ENCODE measurements around the gene PDPK1.
"Not testable (repeated sequence)": the region's sequence is repeated elsewhere in the genome, so short reads cannot be mapped to it uniquely, and the experiment has no call there.

DNA sequence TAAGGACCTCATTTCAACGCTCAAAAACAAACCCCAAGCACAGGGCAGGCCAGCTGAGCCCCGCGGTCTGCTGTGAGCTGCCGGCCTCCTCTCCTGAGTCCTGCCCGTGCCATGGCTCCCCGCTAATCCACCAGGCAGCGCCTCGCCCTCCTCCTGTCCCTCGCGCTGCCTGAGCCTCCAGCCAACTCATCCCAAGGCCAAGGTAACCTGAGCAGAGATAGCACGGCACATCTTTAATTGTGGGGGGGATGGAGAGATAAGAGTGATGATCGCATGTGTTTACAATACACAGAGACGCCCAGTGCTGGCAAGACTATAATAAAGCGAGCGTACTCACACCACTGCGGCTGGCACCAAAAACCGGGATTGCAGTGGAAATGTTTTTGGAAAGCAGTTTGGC lies 104.7 kb downstream of the PDPK1 start:
- not testable (repeated sequence) for TF ChIP-seq POLR2A (IDR thresholded peaks at IDR 0.05)
- TF ChIP-seq, protein P1, sequence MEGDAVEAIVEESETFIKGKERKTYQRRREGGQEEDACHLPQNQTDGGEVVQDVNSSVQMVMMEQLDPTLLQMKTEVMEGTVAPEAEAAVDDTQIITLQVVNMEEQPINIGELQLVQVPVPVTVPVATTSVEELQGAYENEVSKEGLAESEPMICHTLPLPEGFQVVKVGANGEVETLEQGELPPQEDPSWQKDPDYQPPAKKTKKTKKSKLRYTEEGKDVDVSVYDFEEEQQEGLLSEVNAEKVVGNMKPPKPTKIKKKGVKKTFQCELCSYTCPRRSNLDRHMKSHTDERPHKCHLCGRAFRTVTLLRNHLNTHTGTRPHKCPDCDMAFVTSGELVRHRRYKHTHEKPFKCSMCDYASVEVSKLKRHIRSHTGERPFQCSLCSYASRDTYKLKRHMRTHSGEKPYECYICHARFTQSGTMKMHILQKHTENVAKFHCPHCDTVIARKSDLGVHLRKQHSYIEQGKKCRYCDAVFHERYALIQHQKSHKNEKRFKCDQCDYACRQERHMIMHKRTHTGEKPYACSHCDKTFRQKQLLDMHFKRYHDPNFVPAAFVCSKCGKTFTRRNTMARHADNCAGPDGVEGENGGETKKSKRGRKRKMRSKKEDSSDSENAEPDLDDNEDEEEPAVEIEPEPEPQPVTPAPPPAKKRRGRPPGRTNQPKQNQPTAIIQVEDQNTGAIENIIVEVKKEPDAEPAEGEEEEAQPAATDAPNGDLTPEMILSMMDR (IDR thresholded peaks at IDR 0.05), result not testable (repeated sequence)

Measured in heart left ventricle (tissue), 13 donors.